K562 (cell line): ENCODE data around the gene NUB1. TPM values are rescaled to one million over a fixed set of nuclear protein-coding genes. Genes with fewer than 3 reads are reported as not detected.
A peak's percentile ranks its signal among the peaks of the same experiment; 100 is the strongest.

Experiments
- ATF1 ChIP-seq, 2 experiments: fragments of 450-650 bp in 1 of 2; IDR thresholded peaks; 2 replicates each; pipeline ENCODE4 v1.6.1; 2016; ENCODE audit warnings: missing compliant biosample characterization in 1 of 2, missing genetic modification characterization in 1 of 2
- CREM ChIP-seq: IDR thresholded peaks from 2 replicates; pipeline ENCODE4 v1.6.1; 2014; ENCODE audit warnings: antibody characterized with exemption, low read depth
- CTBP1 ChIP-seq: fragments of 450-650 bp; IDR thresholded peaks from 2 replicates; pipeline ENCODE4 v1.6.1; 2016; ENCODE audit warnings: borderline replicate concordance
- DNMT1 ChIP-seq: fragments of 450-650 bp; IDR thresholded peaks from 2 replicates; pipeline ENCODE4 v1.6.1; 2016; ENCODE audit warnings: antibody characterized with exemption, mild to moderate bottlenecking
- NFATC3 ChIP-seq: fragments of 450-650 bp; IDR thresholded peaks from 2 replicates; pipeline ENCODE4 v1.6.1; 2017; ENCODE audit warnings: mild to moderate bottlenecking
- PRPF4 ChIP-seq: fragments of 200-400 bp; formaldehyde crosslinking; IDR thresholded peaks from one replicate; pipeline ENCODE4 v1.6.1; 2017; ENCODE audit warnings: low read length, low read depth, mild to moderate bottlenecking; ENCODE audit not compliant: insufficient read depth, poor library complexity, severe bottlenecking
- SMAD3 ChIP-seq: fragments of 450-650 bp; formaldehyde crosslinking; conservative IDR thresholded peaks from 2 replicates; pipeline ENCODE4 v1.4.0; 2020; ENCODE audit warnings: mild to moderate bottlenecking
- ZNF197 ChIP-seq: fragments of 200-800 bp; sonication (Bioruptor generic); IDR thresholded peaks from 2 replicates; pipeline ENCODE4 v1.6.1; 2016; ENCODE audit warnings: low read depth, missing genetic modification characterization, missing compliant biosample characterization
- polyA plus RNA-seq, 8 experiments: library from polyadenylated mRNA; depleted of rRNA in 4 of 8; stranded (reverse) in 5 of 8; unstranded in 3 of 8; fragments of >200 nt; fragmentation: Nextera tagmentation in 2 of 8; fragmentation: Illumina TruSeq in 1 of 8; extraction: Ambion mirVana in 2 of 8; extraction: Trizol in 1 of 8; gene quantifications; 2 replicates each; pipeline versions ENCODE4 v1.2.1 to v1.2.3, GENCODE V29; 2011 to 2014; ENCODE audit warnings: inconsistent platforms in 1 of 8, missing spikeins in 1 of 8
- total RNA-seq, 7 experiments: library from RNA; depleted of rRNA in 6 of 7; stranded (reverse); fragments of >200 nt in 6 of 7; fragmentation: Illumina TruSeq in 2 of 7; extraction: Trizol in 2 of 7; gene quantifications; 2 replicates each; pipeline versions ENCODE4 v1.2.1 to v1.2.3, GENCODE V29; 2011 to 2021; ENCODE audit warnings: low replicate concordance in 1 of 7
- TF ChIP-seq, protein P1 (sequence below), 2 experiments: fragments of 450-650 bp in 1 of 2; sonication (generic) in 1 of 2; formaldehyde crosslinking in 1 of 2; IDR thresholded peaks; 2 replicates each; pipeline versions ENCODE4 v1.7.1 to v1.9.0; 2016 to 2022; ENCODE audit warnings: inconsistent platforms in 1 of 2, mild to moderate bottlenecking in 1 of 2, missing genetic modification reagents in 1 of 2
- TF ChIP-seq, protein P2 (sequence below): fragments of 150-350 bp; conservative IDR thresholded peaks from 2 replicates; pipeline ENCODE4 v1.6.1; 2014; ENCODE audit warnings: low read length
- TF ChIP-seq, protein P3 (sequence below): fragments of 250-450 bp; sonication (Bioruptor Pico); IDR thresholded peaks from 2 replicates; pipeline ENCODE4 v1.9.0; 2021; ENCODE audit warnings: mild to moderate bottlenecking
- TF ChIP-seq, protein P4 (sequence below): fragments of 200-800 bp; sonication (Bioruptor generic); IDR thresholded peaks from 2 replicates; pipeline ENCODE4 v1.6.1; 2017; ENCODE audit warnings: missing genetic modification characterization, missing compliant biosample characterization

NUB1 gene
- total and polyA plus RNA-seq, 9 of the 15 experiments (the other 6 are each of a cell fraction or from before 2014, with no cell fraction given), result 43.2 to 159 (median 85.2) TPM

DNA sequence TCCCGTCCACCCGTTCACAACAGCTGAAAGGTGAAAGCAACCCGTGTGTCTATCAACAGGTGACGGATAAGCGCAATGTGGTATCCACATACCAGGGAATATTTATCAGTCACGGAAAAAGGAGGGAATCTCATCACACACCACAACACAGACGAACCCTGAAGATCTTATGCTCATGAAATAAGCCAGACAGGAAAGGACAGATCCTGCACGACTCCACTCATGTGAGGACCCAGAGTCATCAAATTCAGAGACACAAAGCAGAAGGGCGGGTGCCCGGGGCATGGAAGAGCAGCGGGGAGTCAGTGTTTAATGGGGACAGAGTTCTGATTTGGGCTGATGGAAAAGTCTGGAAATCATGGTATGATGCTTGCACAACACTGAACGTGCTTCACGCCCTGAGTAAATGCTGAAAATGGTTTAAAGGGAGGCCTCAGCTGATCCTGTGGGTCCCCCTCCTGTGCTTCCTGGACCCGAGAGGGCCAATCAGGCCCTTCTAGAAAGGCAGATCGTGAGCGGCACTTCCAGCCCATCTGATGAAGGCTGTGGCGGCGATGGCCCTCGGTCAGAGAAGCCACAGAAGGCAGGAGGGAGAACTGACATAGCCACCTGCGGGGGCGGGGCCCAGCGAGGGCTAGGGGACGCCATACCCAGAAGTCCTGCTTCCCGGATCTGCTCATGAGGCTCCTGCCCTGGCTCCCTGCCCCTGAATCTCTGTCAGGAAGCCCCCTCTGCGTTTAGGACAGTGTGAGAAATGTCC, 49.2 kb downstream of the NUB1 start (continued):
- TF ChIP-seq, protein P1, sequence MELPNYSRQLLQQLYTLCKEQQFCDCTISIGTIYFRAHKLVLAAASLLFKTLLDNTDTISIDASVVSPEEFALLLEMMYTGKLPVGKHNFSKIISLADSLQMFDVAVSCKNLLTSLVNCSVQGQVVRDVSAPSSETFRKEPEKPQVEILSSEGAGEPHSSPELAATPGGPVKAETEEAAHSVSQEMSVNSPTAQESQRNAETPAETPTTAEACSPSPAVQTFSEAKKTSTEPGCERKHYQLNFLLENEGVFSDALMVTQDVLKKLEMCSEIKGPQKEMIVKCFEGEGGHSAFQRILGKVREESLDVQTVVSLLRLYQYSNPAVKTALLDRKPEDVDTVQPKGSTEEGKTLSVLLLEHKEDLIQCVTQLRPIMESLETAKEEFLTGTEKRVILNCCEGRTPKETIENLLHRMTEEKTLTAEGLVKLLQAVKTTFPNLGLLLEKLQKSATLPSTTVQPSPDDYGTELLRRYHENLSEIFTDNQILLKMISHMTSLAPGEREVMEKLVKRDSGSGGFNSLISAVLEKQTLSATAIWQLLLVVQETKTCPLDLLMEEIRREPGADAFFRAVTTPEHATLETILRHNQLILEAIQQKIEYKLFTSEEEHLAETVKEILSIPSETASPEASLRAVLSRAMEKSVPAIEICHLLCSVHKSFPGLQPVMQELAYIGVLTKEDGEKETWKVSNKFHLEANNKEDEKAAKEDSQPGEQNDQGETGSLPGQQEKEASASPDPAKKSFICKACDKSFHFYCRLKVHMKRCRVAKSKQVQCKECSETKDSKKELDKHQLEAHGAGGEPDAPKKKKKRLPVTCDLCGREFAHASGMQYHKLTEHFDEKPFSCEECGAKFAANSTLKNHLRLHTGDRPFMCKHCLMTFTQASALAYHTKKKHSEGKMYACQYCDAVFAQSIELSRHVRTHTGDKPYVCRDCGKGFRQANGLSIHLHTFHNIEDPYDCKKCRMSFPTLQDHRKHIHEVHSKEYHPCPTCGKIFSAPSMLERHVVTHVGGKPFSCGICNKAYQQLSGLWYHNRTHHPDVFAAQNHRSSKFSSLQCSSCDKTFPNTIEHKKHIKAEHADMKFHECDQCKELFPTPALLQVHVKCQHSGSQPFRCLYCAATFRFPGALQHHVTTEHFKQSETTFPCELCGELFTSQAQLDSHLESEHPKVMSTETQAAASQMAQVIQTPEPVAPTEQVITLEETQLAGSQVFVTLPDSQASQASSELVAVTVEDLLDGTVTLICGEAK (IDR thresholded peaks at IDR 0.05), result 0 out of 2 replicates have a peak, but pooled peaks have one; percentile 21
- TF ChIP-seq, protein P1 (CRISPR knock-in tag; IDR thresholded peaks at IDR 0.05), result no peak
- no peak for TF ChIP-seq DNMT1
- TF ChIP-seq PRPF4, result no peak
- TF ChIP-seq, protein P2, sequence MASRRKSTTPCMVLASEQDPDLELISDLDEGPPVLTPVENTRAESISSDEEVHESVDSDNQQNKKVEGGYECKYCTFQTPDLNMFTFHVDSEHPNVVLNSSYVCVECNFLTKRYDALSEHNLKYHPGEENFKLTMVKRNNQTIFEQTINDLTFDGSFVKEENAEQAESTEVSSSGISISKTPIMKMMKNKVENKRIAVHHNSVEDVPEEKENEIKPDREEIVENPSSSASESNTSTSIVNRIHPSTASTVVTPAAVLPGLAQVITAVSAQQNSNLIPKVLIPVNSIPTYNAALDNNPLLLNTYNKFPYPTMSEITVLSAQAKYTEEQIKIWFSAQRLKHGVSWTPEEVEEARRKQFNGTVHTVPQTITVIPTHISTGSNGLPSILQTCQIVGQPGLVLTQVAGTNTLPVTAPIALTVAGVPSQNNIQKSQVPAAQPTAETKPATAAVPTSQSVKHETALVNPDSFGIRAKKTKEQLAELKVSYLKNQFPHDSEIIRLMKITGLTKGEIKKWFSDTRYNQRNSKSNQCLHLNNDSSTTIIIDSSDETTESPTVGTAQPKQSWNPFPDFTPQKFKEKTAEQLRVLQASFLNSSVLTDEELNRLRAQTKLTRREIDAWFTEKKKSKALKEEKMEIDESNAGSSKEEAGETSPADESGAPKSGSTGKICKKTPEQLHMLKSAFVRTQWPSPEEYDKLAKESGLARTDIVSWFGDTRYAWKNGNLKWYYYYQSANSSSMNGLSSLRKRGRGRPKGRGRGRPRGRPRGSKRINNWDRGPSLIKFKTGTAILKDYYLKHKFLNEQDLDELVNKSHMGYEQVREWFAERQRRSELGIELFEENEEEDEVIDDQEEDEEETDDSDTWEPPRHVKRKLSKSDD, result no peak
- TF ChIP-seq, protein P3, sequence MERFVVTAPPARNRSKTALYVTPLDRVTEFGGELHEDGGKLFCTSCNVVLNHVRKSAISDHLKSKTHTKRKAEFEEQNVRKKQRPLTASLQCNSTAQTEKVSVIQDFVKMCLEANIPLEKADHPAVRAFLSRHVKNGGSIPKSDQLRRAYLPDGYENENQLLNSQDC (CRISPR knock-in tag), result no peak
- TF ChIP-seq SMAD3 (CRISPR knock-in tag), result no peak
- TF ChIP-seq NFATC3, result no peak
- no peak for TF ChIP-seq ZNF197
- TF ChIP-seq CREM, result 0 out of 2 replicates have a peak, but pooled peaks have one; percentile 58
- TF ChIP-seq, protein P4, sequence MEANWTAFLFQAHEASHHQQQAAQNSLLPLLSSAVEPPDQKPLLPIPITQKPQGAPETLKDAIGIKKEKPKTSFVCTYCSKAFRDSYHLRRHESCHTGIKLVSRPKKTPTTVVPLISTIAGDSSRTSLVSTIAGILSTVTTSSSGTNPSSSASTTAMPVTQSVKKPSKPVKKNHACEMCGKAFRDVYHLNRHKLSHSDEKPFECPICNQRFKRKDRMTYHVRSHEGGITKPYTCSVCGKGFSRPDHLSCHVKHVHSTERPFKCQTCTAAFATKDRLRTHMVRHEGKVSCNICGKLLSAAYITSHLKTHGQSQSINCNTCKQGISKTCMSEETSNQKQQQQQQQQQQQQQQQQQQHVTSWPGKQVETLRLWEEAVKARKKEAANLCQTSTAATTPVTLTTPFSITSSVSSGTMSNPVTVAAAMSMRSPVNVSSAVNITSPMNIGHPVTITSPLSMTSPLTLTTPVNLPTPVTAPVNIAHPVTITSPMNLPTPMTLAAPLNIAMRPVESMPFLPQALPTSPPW (CRISPR knock-in tag), result no peak
- peak; percentile 20; the same call in 1 of the 2 replicates for TF ChIP-seq CTBP1
- TF ChIP-seq ATF1 (CRISPR knock-in tag; IDR thresholded peaks at IDR 0.05), result no peak
- TF ChIP-seq ATF1 (tag; IDR thresholded peaks at IDR 0.05), result peak; percentile 53
